NCI-H226 (cell line): ENCODE data around the gene SORCS2.

Experiments used
- DNase-seq: peaks from one replicate; pipeline ENCODE4 v3.0.0-alpha.2; 2015

Gene SORCS2

GRCh38 chr4:7518871-7519637, 326.7 kb downstream of the SORCS2 start:
- no peak for DNase-seq

GRCh38 chr4:7519638-7520376, 327.5 kb downstream of the SORCS2 start:
- DNase-seq = no peak

- DNase-seq = no peak
Observed at GRCh38 chr4:7521666-7522065, 329.3 kb downstream of the SORCS2 start.

GRCh38 chr4:7522452-7523220, 330.3 kb downstream of the SORCS2 start:
- no peak for DNase-seq

- no peak for DNase-seq
Observed at GRCh38 chr4:7523526-7523925, 331.2 kb downstream of the SORCS2 start.

GRCh38 chr4:7524064-7524682, 331.8 kb downstream of the SORCS2 start:
- no peak for DNase-seq

- no peak for DNase-seq
Observed at GRCh38 chr4:7524843-7525242, 332.5 kb downstream of the SORCS2 start.

GRCh38 chr4:7526491-7526890, 334.2 kb downstream of the SORCS2 start:
- DNase-seq = no peak

- no peak for DNase-seq
Observed at GRCh38 chr4:7526929-7527535, 334.7 kb downstream of the SORCS2 start.

GRCh38 chr4:7529368-7530080, 337.2 kb downstream of the SORCS2 start:
- DNase-seq = no peak

GRCh38 chr4:7530082-7530481, 337.7 kb downstream of the SORCS2 start:
- DNase-seq = no peak

- DNase-seq = no peak
Observed at GRCh38 chr4:7530932-7531639, 338.7 kb downstream of the SORCS2 start.

- DNase-seq = no peak
Observed at GRCh38 chr4:7531640-7531994, 339.3 kb downstream of the SORCS2 start.

GRCh38 chr4:7532043-7532442, 339.7 kb downstream of the SORCS2 start:
- no peak for DNase-seq

GRCh38 chr4:7533267-7533666, 340.9 kb downstream of the SORCS2 start:
- DNase-seq = no peak

- DNase-seq = no peak
Observed at GRCh38 chr4:7535094-7535493, 342.8 kb downstream of the SORCS2 start.

- DNase-seq = no peak
Observed at GRCh38 chr4:7535619-7536018, 343.3 kb downstream of the SORCS2 start.

GRCh38 chr4:7536876-7537275, 344.5 kb downstream of the SORCS2 start:
- DNase-seq = no peak

- no peak for DNase-seq
Observed at GRCh38 chr4:7537853-7538400, 345.6 kb downstream of the SORCS2 start.

- no peak for DNase-seq
Observed at GRCh38 chr4:7538518-7538917, 346.2 kb downstream of the SORCS2 start.

GRCh38 chr4:7539186-7539585, 346.8 kb downstream of the SORCS2 start:
- no peak for DNase-seq
